GM21576 (cell line): Measurements from ENCODE around the gene CYP17A1.
"Not testable (repeated sequence)": the region's sequence is repeated elsewhere in the genome, so short reads cannot be mapped to it uniquely, and the experiment has no call there.

Experiments
- ATAC-seq: cut with Tn5 transposase; IDR thresholded peaks from one replicate; pipeline ENCODE4 v1.9.1; 2021; ENCODE audit warnings: mild to moderate bottlenecking, moderate library complexity; ENCODE audit not compliant: unreplicated experiment

Gene CYP17A1

GRCh38 chr10:102838276-102838927, 1.2 kb upstream of the CYP17A1 start:
- not testable (repeated sequence) for ATAC-seq

GRCh38 chr10:102835007-102835482, 2.2 kb downstream of the CYP17A1 start:
- ATAC-seq: peak; percentile 50

DNA sequence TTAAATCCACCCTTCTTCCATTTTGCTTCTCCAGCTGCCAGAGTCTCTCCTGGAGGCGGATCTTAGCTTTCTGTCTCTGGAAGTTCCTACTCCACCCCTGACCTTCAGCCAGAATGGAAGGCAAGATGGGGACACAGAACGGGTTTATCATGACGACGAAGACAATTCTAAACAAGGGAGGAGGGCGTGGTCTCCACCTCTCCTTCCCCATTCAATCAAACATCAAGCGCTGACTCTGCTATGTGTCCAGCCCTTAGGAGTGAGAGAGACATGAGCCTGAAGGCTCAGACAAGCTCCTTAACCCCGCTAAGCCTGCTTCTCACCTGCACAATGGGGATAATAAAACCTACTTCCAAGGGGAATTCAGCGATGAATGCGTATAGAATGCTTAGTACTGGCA, 3.1 kb downstream of the CYP17A1 start:
- ATAC-seq: no peak

DNA sequence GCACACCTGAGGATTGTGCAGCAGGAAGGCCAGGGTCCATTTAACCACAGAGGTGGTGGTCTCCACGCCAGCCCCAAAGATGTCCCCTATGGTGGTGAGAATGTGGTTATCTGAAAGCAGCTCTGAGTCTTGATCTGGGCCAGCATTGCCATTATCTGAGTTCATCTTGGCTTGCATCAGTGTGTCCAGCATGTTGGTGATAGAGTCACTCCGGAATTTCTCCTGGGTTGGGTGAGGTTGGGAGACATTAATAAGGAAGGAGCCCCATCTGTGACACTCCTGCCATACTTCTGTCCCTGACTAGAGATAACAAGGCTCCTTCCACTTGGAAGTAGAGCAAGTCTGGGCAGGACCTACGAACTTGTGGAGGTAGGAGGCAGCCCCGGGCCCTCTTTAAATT, 4.2 kb downstream of the CYP17A1 start:
- no peak for ATAC-seq

DNA sequence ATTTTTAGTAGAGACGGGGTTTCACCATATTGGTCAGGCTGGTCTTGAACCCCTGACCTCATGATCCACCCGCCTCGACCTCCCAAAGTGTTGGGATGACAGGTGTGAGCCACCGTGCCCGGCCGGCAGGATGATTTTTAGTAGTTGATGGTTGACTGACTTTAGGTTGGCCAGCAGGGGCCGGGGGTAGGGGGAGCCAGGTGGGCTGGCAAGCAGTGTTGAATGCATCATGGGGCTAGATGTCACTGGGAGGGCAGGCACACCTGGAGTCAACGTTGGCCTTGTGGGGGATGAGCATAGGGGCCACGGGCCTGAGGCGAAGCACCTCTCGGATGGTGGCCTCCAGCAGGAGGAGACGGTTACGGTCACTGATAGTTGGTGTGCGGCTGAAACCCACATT, 5.0 kb downstream of the CYP17A1 start:
- no peak for ATAC-seq

DNA sequence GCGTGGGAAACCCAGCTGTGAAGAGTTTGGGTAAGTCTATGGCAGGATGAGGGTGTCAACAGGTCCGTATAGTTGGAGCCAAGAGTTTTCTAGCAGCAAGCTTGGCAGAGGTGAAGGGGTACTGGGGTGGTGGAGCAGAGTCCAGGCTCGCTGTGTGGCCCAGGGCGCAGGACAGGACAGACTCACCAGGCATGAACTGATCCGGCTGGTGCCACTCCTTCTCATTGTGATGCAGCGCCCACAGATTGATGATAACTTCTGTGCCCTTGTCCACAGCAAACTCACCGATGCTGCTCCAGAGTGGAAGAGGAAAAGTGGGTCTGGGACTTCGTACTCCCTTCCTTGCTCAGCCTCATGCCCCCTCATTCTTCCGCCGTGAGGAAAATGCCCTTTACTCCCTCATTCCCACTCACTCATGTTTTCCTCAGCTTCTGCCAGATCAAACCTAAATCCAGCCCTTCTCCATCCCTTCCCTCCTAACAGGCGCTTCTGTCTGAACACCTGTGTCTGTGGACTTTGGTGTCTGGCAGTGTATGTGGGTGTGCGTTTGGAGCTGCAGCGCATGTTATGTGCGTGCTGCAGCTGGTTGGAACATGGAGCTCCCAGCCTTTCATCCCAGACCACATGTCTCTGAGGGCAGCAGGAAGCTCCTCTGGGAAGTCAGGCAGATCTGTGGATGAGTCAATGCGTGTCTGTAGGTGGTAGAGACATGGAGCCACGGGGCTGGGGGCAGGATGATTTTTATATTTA, 5.7 kb downstream of the CYP17A1 start:
- no peak for ATAC-seq

- ATAC-seq: no peak
Measured at GRCh38 chr10:102827597-102827975, 9.6 kb downstream of the CYP17A1 start.

DNA sequence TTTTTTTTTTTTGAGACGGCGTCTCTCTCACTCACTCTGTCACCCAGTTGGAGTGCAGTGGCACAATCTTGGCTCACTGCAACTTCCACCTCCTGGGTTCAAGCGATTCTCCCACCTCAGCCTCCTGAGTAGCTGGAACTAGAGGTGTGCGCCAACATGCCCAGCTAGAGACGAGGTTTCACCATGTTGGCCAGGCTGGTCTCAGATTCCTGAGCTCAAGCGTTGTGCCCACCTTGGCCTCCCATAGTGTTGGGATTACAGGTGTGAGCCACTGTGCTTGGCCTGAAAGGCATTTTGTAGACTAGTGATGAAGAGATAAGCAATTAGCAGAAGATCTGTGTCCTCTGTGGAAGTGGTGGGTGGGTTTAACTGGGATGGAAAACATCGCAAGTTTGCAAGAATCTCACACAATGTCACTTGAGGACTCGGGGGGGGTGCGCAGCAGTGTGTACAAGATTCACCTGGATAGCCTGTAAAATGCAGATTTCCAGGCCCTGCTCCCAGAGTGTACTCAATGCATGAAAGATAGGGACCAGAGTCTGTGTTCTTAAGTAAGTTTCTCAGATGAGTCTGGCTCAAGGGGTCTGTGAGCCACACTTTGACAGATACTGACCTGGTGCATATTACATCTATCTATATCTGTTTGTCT, 10.9 kb downstream of the CYP17A1 start:
- no peak for ATAC-seq

GRCh38 chr10:102824664-102825063, 12.5 kb downstream of the CYP17A1 start:
- ATAC-seq: no peak

DNA sequence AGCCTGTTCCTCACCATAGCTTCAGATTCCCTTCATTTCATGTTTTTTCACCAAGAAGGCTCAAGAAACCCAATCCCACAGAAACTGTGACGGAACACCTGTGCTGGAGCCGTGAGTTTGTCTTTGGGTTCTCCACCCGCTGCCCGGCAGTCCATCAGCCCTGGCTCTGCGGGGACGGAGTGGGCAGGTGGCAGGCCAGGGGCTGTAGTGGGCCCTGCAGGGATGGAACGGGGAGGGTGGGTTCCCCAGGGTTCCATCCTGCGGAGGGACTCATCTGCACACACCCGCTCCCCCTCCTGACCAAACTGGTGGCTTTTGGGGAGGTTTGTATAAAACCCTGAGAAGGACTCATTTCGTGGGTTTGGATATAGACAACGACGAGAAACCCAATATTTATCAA, 15.0 kb downstream of the CYP17A1 start:
- no peak for ATAC-seq

DNA sequence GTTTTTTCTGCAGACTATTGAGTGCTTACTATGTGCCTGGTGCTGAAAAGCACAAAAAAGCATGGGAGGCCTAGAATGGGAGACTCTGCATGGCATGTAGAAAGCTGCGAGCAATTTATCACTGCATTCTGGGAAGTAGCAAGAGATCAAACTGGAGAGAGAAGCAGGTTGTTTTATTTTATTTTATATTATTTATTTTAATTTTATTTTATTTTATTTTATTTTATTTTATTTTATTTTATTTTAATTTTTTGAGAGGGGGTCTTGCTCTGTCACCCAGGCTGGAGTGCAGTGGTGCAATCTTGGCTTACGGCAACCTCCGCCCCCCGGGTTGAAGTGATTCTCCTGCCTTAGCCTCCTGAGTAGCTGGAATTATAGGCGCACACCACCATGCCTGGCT, 17.2 kb downstream of the CYP17A1 start:
- not testable (repeated sequence) for ATAC-seq

- ATAC-seq: no peak
Measured at GRCh38 chr10:102819054-102819453, 18.2 kb downstream of the CYP17A1 start.

GRCh38 chr10:102817175-102817574, 20.0 kb downstream of the CYP17A1 start:
- no peak for ATAC-seq

- ATAC-seq: no peak
Measured at GRCh38 chr10:102815790-102816549, 21.2 kb downstream of the CYP17A1 start.

- no peak for ATAC-seq
Measured at GRCh38 chr10:102814873-102815661, 22.1 kb downstream of the CYP17A1 start.

GRCh38 chr10:102814453-102814871, 22.8 kb downstream of the CYP17A1 start:
- ATAC-seq: no peak

- ATAC-seq: no peak
Measured at GRCh38 chr10:102813734-102814452, 23.3 kb downstream of the CYP17A1 start.

- ATAC-seq: no peak
Measured at GRCh38 chr10:102813017-102813541, 24.1 kb downstream of the CYP17A1 start.

- no peak for ATAC-seq
Measured at GRCh38 chr10:102812231-102812876, 24.9 kb downstream of the CYP17A1 start.
